Central memory CD4-positive, alpha-beta T cell (primary cell): ENCODE results near the gene FRMD6.
"Not testable (repeated sequence)": the region's sequence is repeated elsewhere in the genome, so short reads cannot be mapped to it uniquely, and the experiment has no call there.

ENCODE experiments used
- DNase-seq: peaks from one replicate; pipeline ENCODE4 v3.0.0; 2022

The FRMD6 gene

DNA sequence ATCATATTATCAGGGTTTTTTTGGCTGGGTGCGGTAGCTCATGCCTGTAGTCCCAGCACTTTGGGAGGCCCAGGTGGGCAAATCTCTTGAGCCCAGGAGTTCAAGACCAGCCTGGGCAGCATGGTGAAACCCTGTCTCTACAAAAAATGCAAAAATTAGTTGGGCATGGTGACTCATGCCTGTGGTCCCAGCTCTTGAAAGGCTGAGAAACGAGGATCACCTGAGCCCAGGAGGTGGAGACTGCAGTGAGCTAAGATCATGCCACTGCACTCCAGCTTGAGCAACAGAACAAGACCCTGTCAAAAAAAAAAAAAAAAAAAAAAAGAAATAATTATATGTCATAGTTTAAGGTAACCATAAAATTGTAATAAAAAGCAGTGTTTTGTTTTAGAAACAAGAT lies 18.4 kb upstream of the FRMD6 start:
- DNase-seq, result not testable (repeated sequence)

DNA sequence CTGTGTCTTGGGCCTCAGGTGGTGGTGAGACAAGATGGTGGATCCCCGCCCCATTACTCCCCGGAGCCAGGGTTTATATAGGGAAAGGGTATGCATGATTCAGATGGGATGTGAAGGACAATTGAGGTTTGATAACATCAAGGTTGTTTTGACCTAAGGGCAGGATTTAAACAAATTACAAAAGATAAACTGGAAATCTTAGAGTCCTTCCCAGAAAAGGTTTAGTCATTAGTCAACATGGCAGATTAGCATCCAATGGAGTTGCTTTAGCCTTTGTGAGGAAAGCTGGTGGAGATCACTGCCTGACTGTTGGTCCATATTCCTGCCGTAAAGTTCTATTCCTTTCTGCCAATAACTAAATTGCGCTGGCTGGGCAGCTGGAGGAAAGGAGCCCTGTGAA lies 15.6 kb upstream of the FRMD6 start:
- no peak for DNase-seq

DNA sequence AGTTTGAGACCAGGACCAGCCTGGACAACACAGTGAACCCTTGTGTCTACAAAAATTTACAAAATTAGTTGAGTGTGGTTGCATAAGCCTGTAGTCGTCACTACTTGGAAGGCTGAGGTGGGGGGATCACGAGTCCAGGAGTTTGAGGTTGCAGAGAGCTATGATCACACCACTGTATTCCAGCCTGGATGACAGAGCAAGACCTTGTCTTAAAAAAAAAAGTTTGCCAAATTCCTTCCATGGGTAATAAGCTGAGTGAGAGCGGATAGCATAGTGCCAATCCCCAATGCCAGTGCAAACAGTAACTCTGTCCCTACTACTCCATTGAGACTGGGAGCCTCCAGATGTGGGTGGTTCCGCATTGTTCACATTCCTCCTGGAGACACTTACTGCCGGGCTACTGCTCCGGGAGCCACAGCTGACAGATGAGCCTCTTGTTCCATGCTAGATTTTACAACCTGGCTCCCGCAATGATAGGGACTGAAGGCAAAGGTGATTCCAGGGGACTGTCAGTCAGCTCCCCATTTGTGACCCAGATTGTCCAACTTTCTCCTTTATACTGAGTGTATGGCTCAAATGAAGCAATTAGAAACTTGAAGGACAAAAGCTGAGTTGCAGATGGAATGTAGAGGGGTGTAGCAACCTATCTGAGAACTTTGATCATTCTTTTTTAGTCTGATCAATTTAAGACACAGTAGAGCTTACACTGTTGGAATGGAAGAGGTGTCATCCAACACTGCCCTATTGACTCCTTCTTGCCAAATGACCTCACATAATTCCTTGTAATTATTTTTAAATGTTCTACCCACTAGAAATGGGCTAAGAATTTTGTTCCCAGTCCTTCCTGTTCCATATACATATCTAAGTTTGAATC lies 13.4 kb upstream of the FRMD6 start:
- DNase-seq, result no peak

- DNase-seq, result no peak
Observed at GRCh38 chr14:51639668-51640316, 11.9 kb upstream of the FRMD6 start.

DNA sequence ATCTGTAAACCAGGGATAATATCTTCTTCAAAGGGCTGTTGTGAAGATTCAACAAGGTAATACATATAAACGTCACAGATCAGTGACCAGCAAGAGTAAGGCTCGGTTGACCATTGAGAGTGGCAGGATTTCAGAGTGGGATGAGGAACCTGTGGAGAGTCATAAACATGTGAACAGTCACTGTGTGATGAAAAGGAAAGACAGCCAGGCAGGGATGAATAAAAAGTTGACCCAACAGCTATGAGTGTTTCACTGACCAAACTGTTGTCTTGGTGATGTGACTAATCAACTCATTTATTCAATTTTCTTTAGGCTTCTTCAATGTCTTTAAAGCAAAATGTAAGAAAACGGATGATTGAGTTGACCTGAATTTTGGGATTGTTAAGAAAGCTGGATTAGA lies 8.6 kb upstream of the FRMD6 start:
- DNase-seq, result no peak

GRCh38 chr14:51644217-51644933 lies 7.3 kb upstream of the FRMD6 start:
- DNase-seq, result no peak

- DNase-seq, result no peak
Observed at GRCh38 chr14:51648296-51648695, 3.4 kb upstream of the FRMD6 start.

DNA sequence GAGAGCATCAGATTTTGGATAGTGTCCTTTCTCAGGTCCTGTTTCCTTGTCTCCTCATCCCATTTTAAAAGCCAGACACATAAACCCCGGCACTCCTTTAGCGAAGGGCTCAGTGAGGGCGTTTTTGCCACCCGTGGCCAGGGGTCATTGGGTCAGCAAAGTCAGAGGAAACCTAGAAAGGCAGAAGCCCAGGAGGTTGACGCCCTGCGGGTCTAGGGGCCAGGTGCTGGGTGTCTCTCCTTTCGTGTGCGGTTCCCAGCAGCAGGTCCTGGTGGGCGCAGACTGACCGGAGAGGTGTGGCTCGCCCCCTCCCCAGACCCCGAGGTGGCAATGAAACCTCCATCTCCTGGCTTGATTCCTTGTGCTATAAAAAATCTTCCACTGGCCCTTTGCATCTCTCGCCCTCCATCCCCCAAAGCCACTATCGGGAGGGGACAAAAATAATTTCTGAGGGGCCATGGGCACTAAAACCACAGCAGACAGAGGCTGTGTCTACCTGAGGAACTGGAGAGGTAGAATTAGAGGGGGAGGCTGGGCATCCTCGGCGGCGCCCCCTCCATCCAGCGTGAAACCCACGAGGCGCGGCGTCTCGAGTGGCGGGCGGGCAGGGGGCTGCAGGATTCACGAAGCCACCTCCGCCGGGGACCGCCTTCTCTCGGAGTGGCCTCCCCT lies 858 bp upstream of the FRMD6 start:
- no peak for DNase-seq

DNA sequence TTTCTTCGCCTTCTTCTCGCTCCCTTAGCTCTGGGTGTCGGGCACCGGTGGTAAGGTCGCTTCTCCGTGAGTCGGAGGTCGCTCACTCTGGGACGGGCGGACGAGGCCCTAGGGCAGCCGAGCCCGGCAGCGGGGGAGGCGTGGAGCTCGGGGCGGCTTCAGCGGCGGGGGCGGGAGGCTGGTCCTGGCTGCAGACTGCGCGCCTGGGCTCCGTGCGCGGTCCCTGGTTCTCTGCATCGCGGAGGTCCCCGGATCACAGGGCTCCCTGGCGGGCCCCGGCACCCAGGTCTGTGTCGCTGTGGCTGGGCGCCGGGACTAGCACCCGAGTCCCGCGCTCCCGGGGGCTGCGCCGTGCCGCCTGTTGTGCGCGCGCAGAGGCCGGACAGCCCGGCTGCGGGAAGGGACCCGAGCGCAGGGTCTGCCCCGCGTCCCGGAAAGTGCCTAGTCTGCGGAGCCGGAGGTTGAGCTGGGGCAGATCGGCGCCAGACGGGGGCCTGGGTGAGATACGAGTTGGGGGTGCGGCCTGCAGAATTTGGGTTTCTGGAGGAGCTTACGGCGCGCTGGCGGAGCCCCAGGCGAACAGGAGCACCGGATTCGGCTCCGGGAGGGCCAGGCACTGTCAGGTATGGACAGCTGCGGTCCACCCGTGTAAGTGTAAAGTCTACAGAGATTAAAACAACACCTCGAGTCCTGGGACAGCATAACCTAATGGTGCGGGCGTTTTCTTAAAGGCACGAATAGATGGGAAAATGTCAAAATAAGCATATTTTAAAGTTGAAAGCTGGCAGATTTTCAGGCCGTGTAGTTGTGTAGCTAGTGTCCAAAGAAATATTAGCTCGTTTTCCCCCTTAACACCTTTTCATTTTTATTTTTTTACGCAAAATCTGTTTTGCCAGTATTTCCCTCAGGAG lies 713 bp downstream of the FRMD6 start:
- DNase-seq, result no peak

DNA sequence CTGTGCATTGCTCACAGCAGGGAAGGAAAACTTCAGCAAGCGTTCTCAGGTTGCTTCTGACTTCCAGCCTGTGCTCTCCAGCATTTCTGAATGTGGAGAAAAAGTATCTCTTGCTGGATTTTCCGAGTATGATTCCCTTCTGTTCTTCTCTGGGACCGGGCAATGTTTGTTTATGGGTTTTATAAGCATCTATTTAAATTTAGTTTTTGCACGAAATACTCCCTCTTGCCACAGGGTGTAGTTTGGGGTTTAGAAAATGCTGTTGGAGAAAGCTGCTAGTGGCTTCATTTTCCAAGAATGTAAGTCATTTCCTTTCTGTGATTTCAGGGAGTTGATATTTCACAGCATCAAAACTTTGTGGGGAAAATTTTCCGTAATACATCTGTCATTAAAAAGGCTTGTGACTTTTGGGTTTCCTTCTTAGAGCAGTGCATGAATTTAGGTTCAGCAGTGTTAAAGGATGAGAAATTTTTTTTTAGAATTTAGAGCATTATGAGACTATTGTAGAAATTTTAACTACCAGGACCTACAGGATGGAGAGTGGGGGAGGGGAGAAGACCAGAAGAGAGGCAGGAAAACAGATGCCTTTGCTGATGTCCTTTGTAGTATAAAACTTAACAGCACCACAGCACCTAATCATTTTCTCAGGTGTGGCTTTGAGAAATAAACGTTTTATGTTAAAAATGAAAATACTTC lies 1.5 kb downstream of the FRMD6 start:
- DNase-seq, result no peak

DNA sequence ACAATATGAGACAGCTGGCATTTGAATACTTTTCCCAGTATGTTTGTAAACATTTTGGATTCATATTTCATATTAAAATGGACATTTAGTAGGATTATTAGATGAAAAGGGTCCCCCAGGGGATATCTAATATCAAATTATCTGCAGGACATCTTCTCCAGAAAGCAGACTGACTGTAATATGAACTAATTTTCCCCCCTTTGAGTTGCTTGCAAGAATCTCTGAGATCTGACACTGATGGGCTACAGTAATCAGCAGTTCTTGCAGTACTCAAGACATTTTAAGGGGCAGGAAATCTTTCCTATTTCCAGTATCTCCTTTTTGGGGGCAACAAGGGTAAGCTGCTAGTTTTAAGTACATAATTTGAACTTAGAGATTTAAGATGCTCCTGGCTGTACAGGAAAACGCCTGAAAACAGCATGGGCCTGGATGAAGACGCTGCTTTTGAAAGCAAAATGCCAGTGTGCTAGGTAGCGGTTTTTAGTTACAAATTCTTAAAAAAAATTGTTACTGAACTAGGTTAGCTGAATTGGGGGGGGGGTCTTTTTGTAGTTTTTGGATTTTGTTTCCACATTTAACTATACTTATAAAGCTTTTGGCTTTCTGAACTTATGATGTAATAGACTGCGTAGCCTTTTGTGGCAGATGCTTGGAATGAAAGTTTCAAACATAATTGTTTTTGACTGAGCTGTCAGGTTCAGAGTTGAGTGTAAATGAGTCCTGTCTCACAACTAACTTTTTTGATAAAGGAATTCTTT lies 2.2 kb downstream of the FRMD6 start:
- no peak for DNase-seq

DNA sequence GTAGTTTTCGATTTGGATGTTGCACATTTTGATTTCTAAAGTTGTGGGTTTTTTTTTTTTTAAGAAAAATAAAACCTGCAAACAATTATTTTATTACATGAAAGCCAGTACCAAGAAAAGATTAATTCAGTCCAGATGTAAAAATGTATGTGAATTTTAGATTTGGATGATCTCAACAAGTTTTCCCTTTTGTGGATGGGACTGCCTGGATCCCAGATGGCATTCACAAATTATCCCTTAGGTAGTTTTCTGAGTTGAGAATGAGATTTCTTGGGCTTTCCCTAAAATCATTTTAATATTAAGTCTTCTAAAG lies 2.8 kb downstream of the FRMD6 start:
- DNase-seq, result no peak

DNA sequence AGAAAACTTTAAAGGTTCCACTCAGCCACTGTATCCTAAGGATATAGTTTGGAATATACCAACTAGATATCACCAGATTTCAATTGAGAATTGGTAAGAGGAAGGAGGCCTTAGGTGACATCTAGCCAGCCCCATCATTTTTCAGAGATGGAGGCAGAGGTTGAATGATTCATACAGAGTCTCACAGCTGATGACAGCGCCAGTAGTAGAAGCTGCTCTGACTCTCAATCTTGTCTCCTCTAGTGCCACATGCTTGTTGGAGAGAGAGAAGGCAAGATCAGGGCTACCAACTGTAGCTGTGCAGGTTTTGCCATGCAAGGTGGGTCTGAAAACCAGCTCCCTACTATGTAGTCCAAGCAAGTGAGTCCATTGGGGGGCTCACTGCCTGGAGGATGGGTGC lies 6.1 kb downstream of the FRMD6 start:
- no peak for DNase-seq

DNA sequence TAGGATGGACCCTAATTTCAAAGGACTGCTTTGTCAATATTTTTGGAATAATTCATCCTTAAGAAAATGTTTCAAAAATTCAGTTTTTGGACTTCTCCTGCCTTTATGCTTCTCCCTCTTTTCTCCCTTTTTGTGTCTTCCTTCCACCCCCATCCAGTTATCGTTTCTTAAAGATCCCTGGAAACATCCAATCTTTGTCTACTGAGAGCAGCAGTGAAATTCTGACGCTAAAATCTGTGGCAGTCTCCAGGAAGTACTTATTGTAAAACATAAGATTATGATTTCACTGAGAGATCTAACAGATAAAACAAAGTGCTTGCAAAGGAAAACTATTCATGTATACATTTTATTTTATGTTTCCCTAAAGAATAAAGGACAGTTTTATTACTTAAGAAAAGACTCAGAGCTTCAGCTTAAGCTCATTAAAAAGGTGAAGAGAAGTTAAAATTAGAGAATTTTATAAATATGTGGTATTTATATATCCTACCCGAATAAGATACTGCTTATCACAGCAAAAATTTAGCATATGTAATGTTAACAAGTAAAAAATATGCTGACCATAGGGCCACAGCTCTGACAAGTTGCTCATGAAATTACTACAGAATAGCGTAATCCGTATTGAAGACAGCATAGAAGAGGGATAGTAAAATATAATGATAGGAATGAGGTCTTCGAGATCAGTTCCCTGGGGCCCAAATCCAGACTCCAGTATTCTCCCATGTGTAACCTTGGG lies 6.9 kb downstream of the FRMD6 start:
- no peak for DNase-seq

DNA sequence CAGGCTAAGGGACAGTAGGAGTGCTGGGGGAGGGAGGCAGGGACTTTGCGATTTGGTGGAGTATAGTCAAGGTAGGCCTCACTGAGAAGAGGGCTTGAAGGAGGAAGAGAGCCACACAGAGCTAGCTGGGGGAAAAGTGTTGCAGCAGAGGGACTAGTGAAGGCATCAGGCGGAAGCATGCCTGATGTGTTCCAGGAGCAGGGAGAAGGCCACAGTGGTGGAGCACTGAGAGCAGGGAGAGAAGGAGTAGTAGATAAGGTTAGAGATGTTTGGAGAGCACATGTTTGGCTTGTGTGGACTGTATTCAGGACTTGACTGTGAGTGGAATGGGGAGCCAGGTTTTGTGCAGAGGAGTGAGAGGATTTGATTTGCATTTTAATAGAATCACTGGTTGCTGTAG lies 9.0 kb downstream of the FRMD6 start:
- DNase-seq, result no peak

DNA sequence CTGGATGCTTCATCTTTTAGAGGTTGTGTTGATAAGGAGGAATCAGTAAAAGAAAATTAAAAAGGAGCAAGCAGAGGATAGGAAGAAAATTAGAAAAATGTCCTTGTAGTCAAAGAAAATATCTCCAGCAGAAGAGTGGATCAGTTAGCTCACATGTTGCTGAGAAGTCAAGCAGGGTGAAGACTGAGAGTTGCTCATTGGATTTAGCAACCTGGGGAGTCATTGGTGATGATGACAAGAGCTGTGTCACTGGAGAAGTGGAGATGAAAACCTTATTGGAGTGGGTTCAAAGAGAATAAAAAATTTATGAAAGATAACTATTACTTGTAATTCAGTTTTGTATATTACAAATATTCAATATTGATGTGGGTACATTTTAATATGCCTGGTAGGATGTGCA lies 9.8 kb downstream of the FRMD6 start:
- DNase-seq, result no peak

DNA sequence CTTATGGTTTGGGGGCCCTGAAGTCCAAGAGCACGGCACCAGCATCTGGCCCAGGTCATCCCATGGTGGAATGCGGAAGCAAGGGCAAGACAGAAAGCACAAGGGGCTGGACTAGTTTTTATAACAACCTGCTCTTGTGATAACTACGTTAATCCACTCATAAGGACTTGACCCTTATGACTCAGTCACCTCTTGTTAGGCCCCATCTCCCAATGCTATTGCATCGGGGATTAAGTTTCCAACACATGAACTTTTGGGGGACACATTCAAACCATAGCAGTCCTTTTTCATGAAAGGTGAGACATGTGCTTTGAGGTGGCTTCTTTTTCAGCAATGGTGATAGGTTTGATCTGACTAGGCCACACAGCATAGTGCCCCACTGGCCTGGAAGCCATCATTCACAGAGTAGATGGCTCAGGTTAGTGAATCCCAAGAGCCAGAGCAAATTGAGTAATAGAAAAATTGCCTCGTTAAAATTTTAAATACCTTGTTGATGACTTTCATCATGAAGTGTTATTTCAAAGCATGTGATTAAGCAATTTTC lies 12.1 kb downstream of the FRMD6 start:
- no peak for DNase-seq

DNA sequence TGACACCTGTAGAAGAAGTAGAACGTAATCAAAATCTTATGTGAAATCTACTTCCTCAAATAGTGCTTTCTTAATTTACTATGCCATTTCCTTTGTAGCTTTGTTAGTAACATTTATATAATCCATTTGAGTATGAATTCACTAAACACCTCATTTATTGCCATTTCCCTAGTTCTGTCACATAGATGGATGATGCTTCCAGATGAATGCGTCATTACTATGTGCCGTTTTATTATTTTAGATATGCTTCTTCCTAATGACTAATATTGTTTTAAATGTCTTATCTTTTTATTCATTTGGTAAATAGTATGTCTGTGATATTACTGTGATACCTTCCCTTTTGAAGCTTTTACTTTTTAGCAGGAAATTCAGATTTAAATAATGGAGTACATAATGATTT lies 14.4 kb downstream of the FRMD6 start:
- no peak for DNase-seq

GRCh38 chr14:51666826-51667225 lies 15.1 kb downstream of the FRMD6 start:
- no peak for DNase-seq

DNA sequence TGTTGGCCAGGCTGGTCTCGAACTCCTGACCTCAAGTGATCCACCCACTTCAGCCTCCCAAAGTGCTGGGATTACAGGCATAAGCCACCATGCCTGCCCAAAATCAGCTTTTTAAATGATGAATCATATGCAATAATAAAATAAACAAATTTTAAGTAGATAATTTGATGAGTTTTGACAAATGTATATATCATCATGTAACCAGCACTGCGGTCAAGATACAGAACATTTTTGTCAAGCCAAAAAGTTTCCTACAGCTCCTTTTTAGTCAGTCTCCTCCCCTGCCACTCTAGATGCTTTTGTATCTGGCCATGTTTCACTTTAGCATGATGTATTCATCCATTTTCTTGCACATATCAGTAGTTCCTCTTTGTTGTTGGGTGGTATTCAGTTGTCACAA lies 17.2 kb downstream of the FRMD6 start:
- no peak for DNase-seq
